HL-60 (cell line): ENCODE results near the gene FGF22.

Experiments used
- GABPA ChIP-seq: IDR thresholded peaks from 2 replicates; pipeline ENCODE4 v1.6.1; 2012; ENCODE audit warnings: low read depth
- POLR2AphosphoS5 ChIP-seq: IDR thresholded peaks from 2 replicates; pipeline ENCODE4 v1.6.1; 2012; ENCODE audit warnings: low read depth
- SPI1 ChIP-seq: IDR thresholded peaks from 2 replicates; pipeline ENCODE4 v1.6.1; 2012; ENCODE audit warnings: low read depth, mild to moderate bottlenecking, borderline replicate concordance
- TF ChIP-seq, protein P1 (sequence below): IDR thresholded peaks from 2 replicates; pipeline ENCODE4 v1.6.1; 2012; ENCODE audit warnings: low read depth; ENCODE audit not compliant: insufficient replicate concordance
- TF ChIP-seq, protein P2 (sequence below): IDR thresholded peaks from one replicate; pipeline ENCODE4 v1.5.1; 2011; ENCODE audit warnings: low read length, control low read depth, inconsistent platforms; ENCODE audit not compliant: insufficient read depth

DNA sequence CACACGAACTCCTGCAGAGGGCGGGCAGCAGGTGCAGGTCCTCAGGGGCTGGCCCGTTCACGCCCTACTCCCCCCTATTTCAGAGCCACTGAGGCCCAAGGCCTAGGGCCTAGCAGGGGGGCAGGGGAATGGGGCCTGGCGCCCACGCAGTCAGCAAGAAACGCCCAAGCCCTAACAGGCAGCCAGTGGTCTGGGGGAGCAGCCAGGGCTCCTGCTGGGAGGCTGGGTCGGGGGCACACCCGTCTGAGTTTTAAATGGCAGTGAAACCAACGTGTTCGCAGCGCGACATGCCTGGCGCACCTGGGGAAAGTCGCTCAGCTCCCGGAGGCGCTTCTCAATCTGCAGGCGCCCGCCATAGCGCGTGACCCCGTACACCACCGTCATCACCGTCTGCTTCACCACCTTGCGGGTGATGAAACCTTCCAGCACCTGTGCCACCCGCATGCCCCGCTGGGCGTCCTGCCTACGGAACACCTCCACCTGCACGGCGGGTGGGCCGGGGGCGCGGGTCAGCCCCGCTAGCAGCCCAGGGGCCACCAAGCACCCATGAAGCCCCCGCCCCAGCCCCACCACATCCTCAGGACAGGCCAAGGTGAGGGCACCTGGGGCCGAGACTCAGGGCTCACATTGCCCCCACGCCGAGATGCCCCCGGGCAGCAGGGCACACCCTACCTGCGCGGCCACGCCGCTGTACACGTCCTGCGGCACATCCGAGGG is 20.2 kb upstream of the FGF22 start:
- TF ChIP-seq, protein P1, sequence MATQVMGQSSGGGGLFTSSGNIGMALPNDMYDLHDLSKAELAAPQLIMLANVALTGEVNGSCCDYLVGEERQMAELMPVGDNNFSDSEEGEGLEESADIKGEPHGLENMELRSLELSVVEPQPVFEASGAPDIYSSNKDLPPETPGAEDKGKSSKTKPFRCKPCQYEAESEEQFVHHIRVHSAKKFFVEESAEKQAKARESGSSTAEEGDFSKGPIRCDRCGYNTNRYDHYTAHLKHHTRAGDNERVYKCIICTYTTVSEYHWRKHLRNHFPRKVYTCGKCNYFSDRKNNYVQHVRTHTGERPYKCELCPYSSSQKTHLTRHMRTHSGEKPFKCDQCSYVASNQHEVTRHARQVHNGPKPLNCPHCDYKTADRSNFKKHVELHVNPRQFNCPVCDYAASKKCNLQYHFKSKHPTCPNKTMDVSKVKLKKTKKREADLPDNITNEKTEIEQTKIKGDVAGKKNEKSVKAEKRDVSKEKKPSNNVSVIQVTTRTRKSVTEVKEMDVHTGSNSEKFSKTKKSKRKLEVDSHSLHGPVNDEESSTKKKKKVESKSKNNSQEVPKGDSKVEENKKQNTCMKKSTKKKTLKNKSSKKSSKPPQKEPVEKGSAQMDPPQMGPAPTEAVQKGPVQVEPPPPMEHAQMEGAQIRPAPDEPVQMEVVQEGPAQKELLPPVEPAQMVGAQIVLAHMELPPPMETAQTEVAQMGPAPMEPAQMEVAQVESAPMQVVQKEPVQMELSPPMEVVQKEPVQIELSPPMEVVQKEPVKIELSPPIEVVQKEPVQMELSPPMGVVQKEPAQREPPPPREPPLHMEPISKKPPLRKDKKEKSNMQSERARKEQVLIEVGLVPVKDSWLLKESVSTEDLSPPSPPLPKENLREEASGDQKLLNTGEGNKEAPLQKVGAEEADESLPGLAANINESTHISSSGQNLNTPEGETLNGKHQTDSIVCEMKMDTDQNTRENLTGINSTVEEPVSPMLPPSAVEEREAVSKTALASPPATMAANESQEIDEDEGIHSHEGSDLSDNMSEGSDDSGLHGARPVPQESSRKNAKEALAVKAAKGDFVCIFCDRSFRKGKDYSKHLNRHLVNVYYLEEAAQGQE: no peak
- TF ChIP-seq, protein P2, sequence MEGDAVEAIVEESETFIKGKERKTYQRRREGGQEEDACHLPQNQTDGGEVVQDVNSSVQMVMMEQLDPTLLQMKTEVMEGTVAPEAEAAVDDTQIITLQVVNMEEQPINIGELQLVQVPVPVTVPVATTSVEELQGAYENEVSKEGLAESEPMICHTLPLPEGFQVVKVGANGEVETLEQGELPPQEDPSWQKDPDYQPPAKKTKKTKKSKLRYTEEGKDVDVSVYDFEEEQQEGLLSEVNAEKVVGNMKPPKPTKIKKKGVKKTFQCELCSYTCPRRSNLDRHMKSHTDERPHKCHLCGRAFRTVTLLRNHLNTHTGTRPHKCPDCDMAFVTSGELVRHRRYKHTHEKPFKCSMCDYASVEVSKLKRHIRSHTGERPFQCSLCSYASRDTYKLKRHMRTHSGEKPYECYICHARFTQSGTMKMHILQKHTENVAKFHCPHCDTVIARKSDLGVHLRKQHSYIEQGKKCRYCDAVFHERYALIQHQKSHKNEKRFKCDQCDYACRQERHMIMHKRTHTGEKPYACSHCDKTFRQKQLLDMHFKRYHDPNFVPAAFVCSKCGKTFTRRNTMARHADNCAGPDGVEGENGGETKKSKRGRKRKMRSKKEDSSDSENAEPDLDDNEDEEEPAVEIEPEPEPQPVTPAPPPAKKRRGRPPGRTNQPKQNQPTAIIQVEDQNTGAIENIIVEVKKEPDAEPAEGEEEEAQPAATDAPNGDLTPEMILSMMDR: no peak
- TF ChIP-seq GABPA: no peak
- TF ChIP-seq POLR2AphosphoS5: no peak
- no peak for TF ChIP-seq SPI1
